Ishikawa (cell line): Measurements from ENCODE around the gene EHBP1L1.

Source experiments
- CEBPB ChIP-seq: IDR thresholded peaks from 2 replicates; pipeline ENCODE4 v1.6.1; 2012
- CREB1 ChIP-seq: IDR thresholded peaks from 2 replicates; pipeline ENCODE4 v1.6.1; 2012; ENCODE audit warnings: low read depth
- EGR1 ChIP-seq: IDR thresholded peaks from 2 replicates; pipeline ENCODE4 v1.6.1; 2012
- EP300 ChIP-seq: IDR thresholded peaks from 2 replicates; pipeline ENCODE4 v1.6.1; 2012; ENCODE audit warnings: borderline replicate concordance
- FOXM1 ChIP-seq: IDR thresholded peaks from 2 replicates; pipeline ENCODE4 v1.6.1; 2012; ENCODE audit warnings: low read depth, borderline replicate concordance
- NFIC ChIP-seq: IDR thresholded peaks from 2 replicates; pipeline ENCODE4 v1.6.1; 2012
- RAD21 ChIP-seq: IDR thresholded peaks from 2 replicates; pipeline ENCODE4 v1.6.1; 2012; ENCODE audit warnings: low read depth
- TAF1 ChIP-seq: IDR thresholded peaks from 2 replicates; pipeline ENCODE4 v1.6.1; 2012; ENCODE audit warnings: low read depth, mild to moderate bottlenecking
- TCF12 ChIP-seq: IDR thresholded peaks from 2 replicates; pipeline ENCODE4 v1.6.1; 2012; ENCODE audit warnings: low read depth
- TEAD4 ChIP-seq: IDR thresholded peaks from 2 replicates; pipeline ENCODE4 v1.6.1; 2012
- USF1 ChIP-seq: IDR thresholded peaks from 2 replicates; pipeline ENCODE4 v1.6.1; 2012
- YY1 ChIP-seq: IDR thresholded peaks from 2 replicates; pipeline ENCODE4 v1.6.1; 2012; ENCODE audit warnings: low read depth
- ZBTB7A ChIP-seq: IDR thresholded peaks from 2 replicates; pipeline ENCODE4 v1.6.1; 2012; ENCODE audit warnings: low read depth
- TF ChIP-seq, protein P1 (sequence below): IDR thresholded peaks from 2 replicates; pipeline ENCODE4 v1.6.1; 2012
- TF ChIP-seq, protein P2 (sequence below): IDR thresholded peaks from 2 replicates; pipeline ENCODE4 v1.6.1; 2012; ENCODE audit warnings: low read depth, mild to moderate bottlenecking

Gene EHBP1L1

GRCh38 chr11:65633390-65634108, 57.7 kb downstream of the EHBP1L1 start:
- TF ChIP-seq TEAD4 (no peak), EGR1 (no peak), YY1 (no peak), ZBTB7A (no peak), TCF12 (no peak), RAD21 (no peak), CREB1 (no peak), USF1 (no peak), TAF1 (no peak), CEBPB (no peak), FOXM1 (no peak), NFIC (no peak), EP300 (no peak)
- TF ChIP-seq, protein P1, sequence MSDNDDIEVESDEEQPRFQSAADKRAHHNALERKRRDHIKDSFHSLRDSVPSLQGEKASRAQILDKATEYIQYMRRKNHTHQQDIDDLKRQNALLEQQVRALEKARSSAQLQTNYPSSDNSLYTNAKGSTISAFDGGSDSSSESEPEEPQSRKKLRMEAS = no peak
- TF ChIP-seq, protein P2, sequence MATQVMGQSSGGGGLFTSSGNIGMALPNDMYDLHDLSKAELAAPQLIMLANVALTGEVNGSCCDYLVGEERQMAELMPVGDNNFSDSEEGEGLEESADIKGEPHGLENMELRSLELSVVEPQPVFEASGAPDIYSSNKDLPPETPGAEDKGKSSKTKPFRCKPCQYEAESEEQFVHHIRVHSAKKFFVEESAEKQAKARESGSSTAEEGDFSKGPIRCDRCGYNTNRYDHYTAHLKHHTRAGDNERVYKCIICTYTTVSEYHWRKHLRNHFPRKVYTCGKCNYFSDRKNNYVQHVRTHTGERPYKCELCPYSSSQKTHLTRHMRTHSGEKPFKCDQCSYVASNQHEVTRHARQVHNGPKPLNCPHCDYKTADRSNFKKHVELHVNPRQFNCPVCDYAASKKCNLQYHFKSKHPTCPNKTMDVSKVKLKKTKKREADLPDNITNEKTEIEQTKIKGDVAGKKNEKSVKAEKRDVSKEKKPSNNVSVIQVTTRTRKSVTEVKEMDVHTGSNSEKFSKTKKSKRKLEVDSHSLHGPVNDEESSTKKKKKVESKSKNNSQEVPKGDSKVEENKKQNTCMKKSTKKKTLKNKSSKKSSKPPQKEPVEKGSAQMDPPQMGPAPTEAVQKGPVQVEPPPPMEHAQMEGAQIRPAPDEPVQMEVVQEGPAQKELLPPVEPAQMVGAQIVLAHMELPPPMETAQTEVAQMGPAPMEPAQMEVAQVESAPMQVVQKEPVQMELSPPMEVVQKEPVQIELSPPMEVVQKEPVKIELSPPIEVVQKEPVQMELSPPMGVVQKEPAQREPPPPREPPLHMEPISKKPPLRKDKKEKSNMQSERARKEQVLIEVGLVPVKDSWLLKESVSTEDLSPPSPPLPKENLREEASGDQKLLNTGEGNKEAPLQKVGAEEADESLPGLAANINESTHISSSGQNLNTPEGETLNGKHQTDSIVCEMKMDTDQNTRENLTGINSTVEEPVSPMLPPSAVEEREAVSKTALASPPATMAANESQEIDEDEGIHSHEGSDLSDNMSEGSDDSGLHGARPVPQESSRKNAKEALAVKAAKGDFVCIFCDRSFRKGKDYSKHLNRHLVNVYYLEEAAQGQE = no peak

DNA sequence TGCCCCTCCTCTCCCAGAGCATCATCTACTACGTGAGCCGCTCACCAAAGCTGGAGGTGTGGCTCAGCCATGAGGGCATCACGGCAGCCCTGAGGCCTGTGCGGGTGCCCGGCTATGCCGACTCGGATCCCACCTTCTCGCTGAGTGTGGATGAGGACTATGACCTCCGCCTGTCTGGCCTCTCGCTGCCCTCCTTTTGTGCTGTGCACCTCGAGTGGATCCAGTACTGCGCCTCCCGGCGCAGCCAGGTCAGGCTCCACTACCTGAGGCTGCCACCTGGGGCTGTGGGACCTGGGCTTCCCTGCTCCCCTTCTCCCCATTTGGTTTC, 58.2 kb downstream of the EHBP1L1 start:
- TF ChIP-seq, protein P1 = no peak
- TF ChIP-seq EP300 (no peak), CREB1 (no peak), TCF12 (no peak), TAF1 (no peak), TEAD4 (no peak), ZBTB7A (no peak)
- TF ChIP-seq, protein P2 = no peak

DNA sequence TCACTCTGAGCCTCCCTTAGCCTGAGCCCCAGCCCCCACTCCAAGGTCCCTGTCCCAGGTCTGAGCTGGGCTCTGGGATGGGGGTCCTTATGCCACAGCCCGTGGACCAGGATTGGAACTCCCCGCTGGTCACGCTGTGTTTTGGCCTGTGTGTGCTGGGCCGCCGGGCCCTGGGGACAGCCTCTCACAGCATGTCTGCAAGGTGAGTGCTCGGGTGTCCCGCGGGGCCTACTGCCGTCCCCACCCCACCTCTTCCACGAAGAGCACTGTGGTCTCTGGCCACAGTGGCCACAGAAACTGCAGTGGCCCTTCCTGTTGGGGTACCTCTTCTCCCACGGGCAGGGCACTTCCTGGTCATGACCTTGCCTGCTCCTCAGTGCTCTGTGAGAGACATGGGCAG, 58.6 kb downstream of the EHBP1L1 start:
- no peak for TF ChIP-seq RAD21
- no peak for TF ChIP-seq USF1
- no peak for TF ChIP-seq ZBTB7A
- no peak for TF ChIP-seq FOXM1
- no peak for TF ChIP-seq CEBPB
- no peak for TF ChIP-seq EGR1
- TF ChIP-seq EP300 = no peak
- TF ChIP-seq CREB1 = no peak
- TF ChIP-seq NFIC = no peak
- TF ChIP-seq, protein P2 = no peak
- TF ChIP-seq, protein P1 = no peak
- no peak for TF ChIP-seq TAF1
- no peak for TF ChIP-seq TCF12
- TF ChIP-seq YY1 = no peak
- no peak for TF ChIP-seq TEAD4
